CD4-positive, alpha-beta T cell (primary cell): ENCODE measurements around the gene RHOBTB3. TPM values are rescaled to one million over a fixed set of nuclear protein-coding genes. Genes with fewer than 3 reads are reported as not detected.

Experiments
- ATAC-seq: fragments of 200-7000 bp; cut with Tn5 transposase; one replicate; pipeline ENCODE4 v1.10.0; 2022; ENCODE audit warnings: mild to moderate bottlenecking; ENCODE audit not compliant: poor library complexity
- CTCF ChIA-PET: fragments of 350-600 bp; sonication (Branson Sonifier 250); formaldehyde crosslinking; loops from one replicate; lab custom pipeline; 2021; ENCODE audit warnings: antibody characterized with exemption, inconsistent platforms; lab: Charles Lee
- POLR2A ChIA-PET: fragments of 350-600 bp; sonication (Branson Sonifier 250); formaldehyde crosslinking; loops from one replicate; lab custom pipeline; 2021; ENCODE audit warnings: antibody characterized with exemption, inconsistent platforms; lab: Charles Lee
- DNase-seq, 14 experiments: peaks; one replicate each; pipeline ENCODE4 v3.0.0-alpha.2; 2013 to 2020; ENCODE audit warnings: mixed read lengths in 2 of 14
- H3K27ac ChIP-seq, 2 donors: one replicate each; pipeline versions ENCODE4 v1.5.1 to v1.7.0; 2013; ENCODE audit warnings: low read length in 2 of 2, low read depth in 1 of 2, mild to moderate bottlenecking in 1 of 2
- H3K27me3 ChIP-seq, 2 experiments: 1 replicate in 1 of 2; 2 replicates in 1 of 2; pipeline versions ENCODE4 v1.6.1 to v1.7.0; 2013; ENCODE audit warnings: low read length in 2 of 2, control low read depth in 1 of 2, mild to moderate bottlenecking in 1 of 2, moderate library complexity in 1 of 2; ENCODE audit not compliant: insufficient read depth in 2 of 2, control insufficient read depth in 1 of 2
- H3K36me3 ChIP-seq: one replicate; pipeline ENCODE4 v1.6.1; 2013; ENCODE audit warnings: low read length, control low read depth; ENCODE audit not compliant: insufficient read depth
- H3K4me1 ChIP-seq: one replicate; pipeline ENCODE4 v1.6.1; 2013; ENCODE audit warnings: low read length, control low read depth; ENCODE audit not compliant: insufficient read depth
- H3K4me3 ChIP-seq: one replicate; pipeline ENCODE4 v1.5.1; 2013; ENCODE audit warnings: mild to moderate bottlenecking, low read length, moderate library complexity
- H3K9me3 ChIP-seq, 2 experiments: 1 replicate in 1 of 2; 2 replicates in 1 of 2; pipeline versions ENCODE4 v1.6.1 to v1.7.0; 2013; ENCODE audit warnings: low read length in 2 of 2, mild to moderate bottlenecking in 2 of 2, control low read depth in 1 of 2, moderate library complexity in 1 of 2; ENCODE audit not compliant: control insufficient read depth in 1 of 2, insufficient read depth in 1 of 2
- H3K27ac Mint-ChIP-seq: one replicate; pipeline ENCODE4 v1.8.0; 2020; ENCODE audit warnings: mixed read lengths
- H3K27me3 Mint-ChIP-seq: one replicate; pipeline ENCODE4 v1.8.0; 2021; ENCODE audit warnings: mixed read lengths
- H3K36me3 Mint-ChIP-seq: one replicate; pipeline ENCODE4 v1.8.0; 2021; ENCODE audit warnings: low read depth, mixed read lengths
- H3K4me1 Mint-ChIP-seq: one replicate; pipeline ENCODE4 v1.8.0; 2021; ENCODE audit warnings: low read depth, mixed read lengths
- H3K4me3 Mint-ChIP-seq: one replicate; pipeline ENCODE4 v1.8.0; 2020; ENCODE audit warnings: mild to moderate bottlenecking, mixed read lengths
- H3K9me3 Mint-ChIP-seq: one replicate; pipeline ENCODE4 v1.8.0; 2020; ENCODE audit warnings: mixed read lengths
- CTCF ChIP-seq: fragments of 200-600 bp; IDR thresholded peaks from one replicate; pipeline ENCODE4 v1.8.0; 2022; ENCODE audit warnings: antibody characterized with exemption, mild to moderate bottlenecking
- intact Hi-C, 2 experiments: fragments of 100-400 bp; cut with DNase I in 1 of 2; cut with micrococcal nuclease in 1 of 2; formaldehyde crosslinking; loops; one replicate each; pipeline versions ENCODE4 v1.15.1 to v1.9.0; 2023 to 2025; cut with DNase I, micrococcal nuclease
- total RNA-seq, 174 experiments: library from RNA in 2 of 174; stranded (reverse) in 2 of 174; gene quantifications; one replicate each; pipeline ENCODE4 v1.2.3 and lab custom pipeline; 2021 to 2026

Gene RHOBTB3
- total RNA-seq, 2 experiments from 2014 or later = 3.8 to 4.3 TPM

DNA sequence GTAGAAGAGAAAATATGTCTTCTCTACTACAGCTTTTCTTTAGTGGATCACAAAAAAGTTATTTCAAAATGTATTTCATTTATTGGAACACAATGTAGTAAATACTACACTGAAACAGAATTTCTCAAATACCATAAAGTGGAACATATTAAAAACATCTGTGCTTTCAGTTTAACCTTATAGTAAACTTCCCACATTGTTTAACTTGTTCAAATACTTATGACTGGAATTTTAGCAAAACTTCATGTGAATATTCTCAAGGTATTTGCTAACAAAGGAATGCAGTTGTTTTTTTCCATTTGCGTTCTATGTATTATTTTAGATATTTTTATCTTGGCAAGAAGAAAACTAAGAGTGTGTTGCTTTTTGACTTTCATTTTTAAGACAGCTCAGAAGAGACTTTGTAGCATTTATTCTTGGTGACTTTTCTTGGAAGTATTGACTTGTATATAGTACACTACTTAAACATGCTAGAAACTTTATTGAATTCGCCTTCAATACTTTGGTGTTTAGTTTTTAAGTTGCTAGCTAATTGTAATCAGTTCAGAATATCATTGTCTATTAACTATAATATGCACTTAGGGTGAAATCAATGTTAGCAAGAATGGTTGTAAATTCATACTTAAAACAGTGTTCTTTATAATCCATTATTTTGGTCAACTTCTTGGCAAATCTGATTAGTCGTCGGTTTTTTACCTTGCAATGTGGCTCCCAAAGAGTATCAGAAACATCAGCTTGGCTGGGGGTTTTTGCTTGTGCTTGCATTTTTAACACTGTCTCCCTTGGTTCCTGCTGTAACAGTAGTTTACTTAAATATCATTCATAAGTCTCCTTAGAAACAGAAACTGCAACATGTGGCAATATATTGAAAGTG, 5.0 kb upstream of the RHOBTB3 start:
- Mint-ChIP-seq H3K27me3 (peaks cover 8% of the 10 kb centered on the region), H3K4me3 (no peak overlapping the region), H3K4me1 (peaks cover 53% of the 10 kb centered on the region), H3K27ac (no peak overlapping the region), H3K9me3 (no peaks in the 10 kb centered on the region), H3K36me3 (no peaks in the 10 kb centered on the region)
- POLR2A ChIA-PET = interaction anchor here (2.0 kb wide), 1 partner anchor 12 kb away, joined by 5 read pairs; no protein-coding TSS in a partner anchor
- CTCF ChIA-PET = interaction anchor here (1.2 kb wide), 1 partner anchor 22 kb away, joined by 5 read pairs; no protein-coding TSS in a partner anchor
- Histone ChIP-seq H3K36me3 (no peaks in the 10 kb centered on the region), H3K9me3 (no peaks in the 10 kb centered on the region), H3K4me1 (peaks cover 7% of the 10 kb centered on the region), H3K4me3 (no peak overlapping the region), H3K27ac (no peak overlapping the region), H3K27me3 (peaks cover 0 to 11% of the 10 kb centered on the region in 2 experiments)
- intact Hi-C loops = loop anchor here in 1 of 2 experiments (5.0 kb wide), 1 partner anchor 59 kb away; no protein-coding TSS in a partner anchor
- no peak for TF ChIP-seq CTCF
- DNase-seq (no peak), ATAC-seq (no peak)

DNA sequence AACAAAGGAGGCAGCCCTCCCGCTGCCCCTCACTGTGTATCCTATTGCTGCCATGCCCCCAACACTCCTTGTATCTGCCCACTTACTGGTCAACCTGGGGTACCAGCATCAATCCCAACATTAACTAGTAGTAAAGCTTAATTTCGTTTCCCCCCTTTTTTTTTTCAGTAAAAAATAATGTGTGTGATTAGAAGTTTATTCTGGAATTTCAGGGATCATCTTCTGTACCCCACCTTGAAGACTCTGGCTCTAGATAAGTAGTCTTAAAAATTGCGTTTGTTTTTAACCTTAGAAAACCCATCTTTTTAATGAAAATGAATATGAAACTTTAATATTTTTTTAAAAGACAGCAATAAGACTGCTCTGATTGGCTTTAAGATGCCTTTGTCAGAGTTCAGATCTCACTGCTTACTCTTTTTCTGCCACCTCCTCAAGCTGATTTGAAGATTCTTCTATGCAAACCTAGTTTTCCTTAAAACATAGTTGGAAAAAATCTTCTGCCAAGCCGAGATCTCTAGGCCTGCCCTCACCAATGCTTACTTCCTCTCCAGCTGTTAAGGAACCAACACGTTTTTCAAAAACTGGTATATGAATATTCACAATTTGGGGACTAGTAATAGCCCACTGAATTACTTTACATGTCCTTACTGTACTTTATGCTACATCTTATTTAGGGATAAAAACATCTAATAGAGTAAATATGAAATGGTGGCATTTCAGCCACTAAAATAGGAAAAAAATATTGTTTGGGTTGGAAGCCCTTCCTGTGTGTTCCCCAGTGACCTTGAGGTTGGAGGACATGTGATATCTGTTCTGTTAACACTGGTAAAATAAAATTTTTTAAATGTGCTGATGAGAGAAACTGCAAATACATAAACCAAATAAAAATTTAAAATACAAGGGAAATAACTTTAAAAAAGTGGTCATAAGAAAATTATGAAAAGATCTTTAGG, 4.0 kb upstream of the RHOBTB3 start:
- DNase-seq (no peak), ATAC-seq (no peak)
- Mint-ChIP-seq H3K36me3 (no peaks in the 10 kb centered on the region), H3K27ac (no peak overlapping the region), H3K4me3 (no peak overlapping the region), H3K9me3 (no peaks in the 10 kb centered on the region), H3K27me3 (peaks cover 13% of the 10 kb centered on the region), H3K4me1 (peaks cover 59% of the 10 kb centered on the region)
- ChIA-PET CTCF (no interaction called here), POLR2A (interaction anchor here (1.3 kb wide), 1 partner anchor 104 kb away, joined by 3 read pairs; no protein-coding TSS in a partner anchor)
- H3K4me3 ChIP-seq = no peak overlapping the region
- peaks cover 14% of the 10 kb centered on the region for H3K4me1 ChIP-seq
- no peak for TF ChIP-seq CTCF
- no peak overlapping the region for H3K27ac ChIP-seq
- H3K27me3 ChIP-seq = peaks cover 6 to 17% of the 10 kb centered on the region in 2 experiments
- intact Hi-C loops = loop anchor here in 1 of 2 experiments (5.0 kb wide), 1 partner anchor 60 kb away; no protein-coding TSS in a partner anchor
- H3K36me3 ChIP-seq = no peaks in the 10 kb centered on the region
- no peaks in the 10 kb centered on the region for H3K9me3 ChIP-seq

GRCh38 chr5:95727764-95728191, 3.4 kb upstream of the RHOBTB3 start:
- no peaks in the 10 kb centered on the region for H3K9me3 ChIP-seq
- H3K36me3 ChIP-seq = no peaks in the 10 kb centered on the region
- TF ChIP-seq CTCF = no peak
- H3K4me3 ChIP-seq = no peak overlapping the region
- peaks cover 20% of the 10 kb centered on the region for H3K27me3 Mint-ChIP-seq
- no peaks in the 10 kb centered on the region for H3K36me3 Mint-ChIP-seq
- H3K4me3 Mint-ChIP-seq = no peak overlapping the region
- CTCF ChIA-PET = no interaction called here
- peaks cover 9 to 24% of the 10 kb centered on the region in 2 experiments for H3K27me3 ChIP-seq
- intact Hi-C loops = loop anchor here in 1 of 2 experiments (5.0 kb wide), 1 partner anchor 60 kb away; no protein-coding TSS in a partner anchor
- peaks cover 62% of the 10 kb centered on the region for H3K4me1 Mint-ChIP-seq
- peak overlapping the region; percentile 3 for H3K27ac Mint-ChIP-seq
- H3K27ac ChIP-seq = no peak overlapping the region
- POLR2A ChIA-PET = interaction anchor here (1.3 kb wide), 1 partner anchor 105 kb away, joined by 3 read pairs; no protein-coding TSS in a partner anchor
- ATAC-seq (no peak), DNase-seq (peak in 1 of 14 experiments; percentile 12)
- no peaks in the 10 kb centered on the region for H3K9me3 Mint-ChIP-seq
- H3K4me1 ChIP-seq = peaks cover 16% of the 10 kb centered on the region
